K562 (cell line): Measurements from ENCODE around the gene HSD17B12. TPM values are rescaled to one million over a fixed set of nuclear protein-coding genes. Genes with fewer than 3 reads are reported as not detected.

Experiments used
- ATAC-seq: fragments of 200-7000 bp; cut with Tn5 transposase; 3 replicates; pipeline ENCODE4 v1.9.1; 2020; ENCODE audit warnings: moderate library complexity
- BruUV-seq: library from RNA; stranded (reverse); fragments of 400-500 nt; replicated peaks from 2 replicates; lab custom pipeline; 2021; lab: Mats Ljungman, UMichigan
- CTCF ChIA-PET: fragments of 300-600 bp; formaldehyde crosslinking; extraction: SDS; loops from one replicate; lab custom pipeline; 2021; ENCODE audit warnings: low intra/inter-chr PET ratio; lab: Yijun Ruan, JAX
- POLR2A ChIA-PET: fragments of 300-600, 350-650 bp; sonication (Branson Sonifier 250); formaldehyde crosslinking; extraction: SDS; loops from one replicate; lab custom pipeline; 2021; ENCODE audit warnings: antibody characterized with exemption, inconsistent platforms; lab: Yijun Ruan, JAX
- DNase-seq, 4 experiments: peaks; one replicate each; pipeline versions ENCODE4 v3.0.0 to v3.0.0-alpha.2; 2011 to 2018; ENCODE audit warnings: low spot score in 3 of 4, mixed read lengths in 3 of 4; ENCODE audit errors: extremely low read depth in 1 of 4
- FAIRE-seq: peaks from 2 replicates; lab custom pipeline; 2011; peaks lifted over from hg19 to GRCh38; lab: Jason Lieb, UNC
- H2AFZ ChIP-seq: 2 replicates; pipeline ENCODE4 v1.6.0; 2011; ENCODE audit warnings: low read depth, low read length, control low read depth, inconsistent platforms
- H3K27ac ChIP-seq: fragments of 200-600 bp; 3 replicates; pipeline ENCODE4 v1.8.0; 2011; ENCODE audit warnings: low read depth, mild to moderate bottlenecking, control low read depth, inconsistent platforms, low read length, moderate library complexity, mixed read lengths; ENCODE audit errors: extremely low read depth
- H3K27me3 ChIP-seq, 2 experiments: fragments of 300-600 bp in 1 of 2; 2 replicates in 1 of 2; 3 replicates in 1 of 2; pipeline versions ENCODE4 v1.6.0 to v1.8.0; 2011; ENCODE audit warnings: inconsistent platforms in 2 of 2, low read length in 2 of 2, mild to moderate bottlenecking in 1 of 2, mixed read lengths in 1 of 2, moderate library complexity in 1 of 2; ENCODE audit not compliant: control insufficient read depth in 2 of 2, insufficient read depth in 2 of 2
- H3K36me3 ChIP-seq: fragments of 300-600 bp; 3 replicates; pipeline ENCODE4 v1.8.0; 2011; ENCODE audit warnings: mild to moderate bottlenecking, low read length, inconsistent platforms; ENCODE audit not compliant: control insufficient read depth, insufficient read depth
- H3K4me1 ChIP-seq, 2 experiments: fragments of 200-600 bp in 1 of 2; replicated peaks in 1 of 2; 2 replicates in 1 of 2; 3 replicates in 1 of 2; pipeline versions ENCODE4 v1.5.1 to v1.8.0; 2011; ENCODE audit warnings: inconsistent platforms in 2 of 2, low read length in 2 of 2, mild to moderate bottlenecking in 1 of 2, mixed read lengths in 1 of 2, moderate library complexity in 1 of 2; ENCODE audit not compliant: control insufficient read depth in 2 of 2, insufficient read depth in 2 of 2
- H3K4me2 ChIP-seq: 2 replicates; pipeline ENCODE4 v1.6.1; 2011; ENCODE audit warnings: low read length, control low read depth, inconsistent platforms, mixed read lengths; ENCODE audit not compliant: insufficient read depth
- H3K4me3 ChIP-seq: fragments of 200-600 bp; sonication (generic), shearing (Covaris generic); 2 replicates; pipeline ENCODE4 v1.5.1; 2016; ENCODE audit warnings: control low read depth, inconsistent platforms
- H3K79me2 ChIP-seq: fragments of 200-600 bp; 3 replicates; pipeline ENCODE4 v1.8.0; 2011; ENCODE audit warnings: low read length, inconsistent platforms; ENCODE audit not compliant: control insufficient read depth, insufficient read depth
- H3K9ac ChIP-seq, 2 experiments: 2 replicates each; pipeline versions ENCODE4 v1.6.0 to v1.6.1; 2011; ENCODE audit warnings: low read depth in 2 of 2, low read length in 2 of 2, control low read depth in 1 of 2, inconsistent platforms in 1 of 2, mild to moderate bottlenecking in 1 of 2, mixed read lengths in 1 of 2; ENCODE audit not compliant: insufficient read depth in 1 of 2
- H3K9me1 ChIP-seq: one replicate; pipeline ENCODE4 v1.6.0; 2011; ENCODE audit warnings: inconsistent platforms, mild to moderate bottlenecking, low read length, moderate library complexity; ENCODE audit not compliant: control insufficient read depth, insufficient read depth
- H3K9me3 ChIP-seq: replicated peaks from 2 replicates; pipeline ENCODE4 v1.5.1; 2011; ENCODE audit warnings: low read depth, low read length, inconsistent platforms; ENCODE audit not compliant: control insufficient read depth, insufficient read depth
- H4K20me1 ChIP-seq: replicated peaks from 2 replicates; pipeline ENCODE4 v1.6.1; 2011; ENCODE audit warnings: low read length, inconsistent platforms, mixed read lengths; ENCODE audit not compliant: control insufficient read depth, insufficient read depth
- AFF4 ChIP-seq: sonication (generic); formaldehyde crosslinking; IDR thresholded peaks from 2 replicates; pipeline ENCODE4 v1.8.0; 2023; ENCODE audit warnings: mild to moderate bottlenecking, missing genetic modification reagents
- BRCA1 ChIP-seq, 2 experiments: fragments of 450-650 bp in 1 of 2; sonication (generic) in 1 of 2; formaldehyde crosslinking in 1 of 2; IDR thresholded peaks; 2 replicates each; pipeline versions ENCODE4 v1.5.0 to v1.6.1; 2017 to 2020; ENCODE audit warnings: mild to moderate bottlenecking in 1 of 2, missing genetic modification reagents in 1 of 2
- CXXC5 ChIP-seq: fragments of 250-450 bp; sonication (Bioruptor Pico); IDR thresholded peaks from 2 replicates; pipeline ENCODE4 v1.8.0; 2022; ENCODE audit warnings: inconsistent platforms, mild to moderate bottlenecking, moderate library complexity
- GATAD2A ChIP-seq: fragments of 450-650 bp; IDR thresholded peaks from 2 replicates; pipeline ENCODE4 v1.6.1; 2017
- JUNB ChIP-seq: fragments of 450-650 bp; formaldehyde crosslinking; conservative IDR thresholded peaks from 2 replicates; pipeline ENCODE4 v1.4.0; 2020; ENCODE audit warnings: mild to moderate bottlenecking
- KLF6 ChIP-seq: fragments of 250-450 bp; sonication (Bioruptor Pico); IDR thresholded peaks from 2 replicates; pipeline ENCODE4 v1.4.0; 2020; ENCODE audit warnings: mild to moderate bottlenecking, moderate library complexity, borderline replicate concordance
- NFIC ChIP-seq: fragments of 450-650 bp; IDR thresholded peaks from 2 replicates; pipeline ENCODE4 v1.6.1; 2017; ENCODE audit warnings: mild to moderate bottlenecking, inconsistent platforms
- POLR3A ChIP-seq: IDR thresholded peaks from 2 replicates; pipeline ENCODE4 v1.6.1; 2011; ENCODE audit warnings: borderline replicate concordance, mild to moderate bottlenecking, moderate library complexity; ENCODE audit not compliant: insufficient read length, insufficient read depth; ENCODE audit errors: extremely low read depth
- SREBF2 ChIP-seq: sonication (generic); formaldehyde crosslinking; IDR thresholded peaks from 2 replicates; pipeline ENCODE4 v1.4.0; 2020; ENCODE audit warnings: mild to moderate bottlenecking, missing genetic modification reagents
- TAF9B ChIP-seq: fragments of 450-650 bp; IDR thresholded peaks from 2 replicates; pipeline ENCODE4 v1.6.1; 2018; ENCODE audit warnings: mild to moderate bottlenecking; ENCODE audit not compliant: partially characterized antibody
- TCF7L2 ChIP-seq: fragments of 150-350 bp; IDR thresholded peaks from 2 replicates; pipeline ENCODE4 v1.6.1; 2016; ENCODE audit warnings: low read depth, mild to moderate bottlenecking, low read length, moderate library complexity
- TEAD2 ChIP-seq: fragments of 450-650 bp; IDR thresholded peaks from 2 replicates; pipeline ENCODE4 v1.6.1; 2016; ENCODE audit warnings: missing genetic modification characterization, control low read depth, missing compliant biosample characterization
- THAP12 ChIP-seq: fragments of 250-450 bp; sonication (Bioruptor Pico); IDR thresholded peaks from 2 replicates; pipeline ENCODE4 v1.9.0; 2021; ENCODE audit warnings: mild to moderate bottlenecking, inconsistent platforms
- ZNF449 ChIP-seq: fragments of 250-450 bp; sonication (Bioruptor Pico); IDR thresholded peaks from 2 replicates; pipeline ENCODE4 v1.8.0; 2022; ENCODE audit warnings: moderate library complexity, mild to moderate bottlenecking, inconsistent platforms
- ZNF778 ChIP-seq: fragments of 450-650 bp; formaldehyde crosslinking; IDR thresholded peaks from 2 replicates; pipeline ENCODE4 v1.4.0; 2020; ENCODE audit warnings: mild to moderate bottlenecking, moderate library complexity
- WGBS: fragments of 100-300 bp; shearing (Covaris generic); methylation state at CpG from one replicate; pipeline ENCODE4 v1.1.6; 2016; ENCODE audit warnings: low coverage, mixed read lengths; ENCODE audit not compliant: insufficient coverage; ENCODE audit errors: missing lambda C conversion rate; 5-methylcytosine and 5-hydroxymethylcytosine counted together
- in situ Hi-C: fragments of 300-500 bp; cut with MboI; formaldehyde crosslinking; loops from 4 replicates; pipeline ENCODE4 v1.15.0; 2018; ENCODE audit warnings: inconsistent platforms, mixed read lengths
- intact Hi-C: fragments of 100-400 bp; cut with micrococcal nuclease; formaldehyde crosslinking; loops from 2 replicates; pipeline ENCODE4 v1.14.2; 2022
- polyA plus RNA-seq, 8 experiments: library from polyadenylated mRNA; depleted of rRNA in 4 of 8; stranded (reverse) in 5 of 8; unstranded in 3 of 8; fragments of >200 nt; fragmentation: Nextera tagmentation in 2 of 8; fragmentation: Illumina TruSeq in 1 of 8; extraction: Ambion mirVana in 2 of 8; extraction: Trizol in 1 of 8; gene quantifications; 2 replicates each; pipeline versions ENCODE4 v1.2.1 to v1.2.3, GENCODE V29; 2011 to 2014; ENCODE audit warnings: inconsistent platforms in 1 of 8, missing spikeins in 1 of 8
- total RNA-seq, 7 experiments: library from RNA; depleted of rRNA in 6 of 7; stranded (reverse); fragments of >200 nt in 6 of 7; fragmentation: Illumina TruSeq in 2 of 7; extraction: Trizol in 2 of 7; gene quantifications; 2 replicates each; pipeline versions ENCODE4 v1.2.1 to v1.2.3, GENCODE V29; 2011 to 2021; ENCODE audit warnings: low replicate concordance in 1 of 7

HSD17B12 gene
- total and polyA plus RNA-seq, 9 of the 15 experiments (the other 6 are each of a cell fraction or from before 2014, with no cell fraction given): 9.1 to 34.5 (median 23.3) TPM

GRCh38 chr11:43631732-43632131, 48.8 kb upstream of the HSD17B12 start (continued):
- TF ChIP-seq AFF4 (CRISPR knock-in tag) (no peak), TEAD2 (tag) (no peak)

- Histone ChIP-seq H3K9me1 (no peaks in the 10 kb centered on the region), H3K79me2 (no peaks in the 10 kb centered on the region), H3K27ac (no peak overlapping the region), H3K9me3 (no peaks in the 10 kb centered on the region), H3K36me3 (no peaks in the 10 kb centered on the region), H3K4me2 (no peak overlapping the region), H3K9ac (no peak overlapping the region), H2AFZ (no peak overlapping the region; the same call in 1 of the 2 replicates), H3K4me1 (no peaks in the 10 kb centered on the region), H3K27me3 (no peaks in the 10 kb centered on the region; a peak in 1 of 5 replicates), H4K20me1 (no peaks in the 10 kb centered on the region), H3K4me3 (no peak overlapping the region)
- CTCF ChIA-PET: no interaction called here
- WGBS: 2% methylated on average over 3 of the region's 3 CpGs
- no TSS peak for BruUV-seq
- DNase-seq (no peak), FAIRE-seq (no peak), ATAC-seq (no peak)
- POLR2A ChIA-PET: no interaction called here
- in situ Hi-C loops: no loop called here
- intact Hi-C loops: no loop called here
- TF ChIP-seq POLR3A (no peak), BRCA1 (IDR thresholded peaks at IDR 0.05) (no peak), BRCA1 (CRISPR knock-in tag; IDR thresholded peaks at IDR 0.05) (no peak), TAF9B (no peak), TCF7L2 (no peak), KLF6 (no peak), ZNF778 (CRISPR knock-in tag) (no peak), GATAD2A (no peak), JUNB (CRISPR knock-in tag) (no peak), THAP12 (CRISPR knock-in tag) (no peak), NFIC (no peak), ZNF449 (CRISPR knock-in tag) (no peak), SREBF2 (CRISPR knock-in tag) (no peak), CXXC5 (no peak)
These were observed 48.4 kb upstream of the HSD17B12 start for GRCh38 chr11:43632181-43632580.
